GM21360 (cell line): ENCODE measurements around the gene SIGLEC12.

Experiments
- ATAC-seq: cut with Tn5 transposase; IDR thresholded peaks from one replicate; pipeline ENCODE4 v1.9.1; 2021; ENCODE audit warnings: mild to moderate bottlenecking, moderate library complexity; ENCODE audit not compliant: unreplicated experiment

Gene SIGLEC12

DNA sequence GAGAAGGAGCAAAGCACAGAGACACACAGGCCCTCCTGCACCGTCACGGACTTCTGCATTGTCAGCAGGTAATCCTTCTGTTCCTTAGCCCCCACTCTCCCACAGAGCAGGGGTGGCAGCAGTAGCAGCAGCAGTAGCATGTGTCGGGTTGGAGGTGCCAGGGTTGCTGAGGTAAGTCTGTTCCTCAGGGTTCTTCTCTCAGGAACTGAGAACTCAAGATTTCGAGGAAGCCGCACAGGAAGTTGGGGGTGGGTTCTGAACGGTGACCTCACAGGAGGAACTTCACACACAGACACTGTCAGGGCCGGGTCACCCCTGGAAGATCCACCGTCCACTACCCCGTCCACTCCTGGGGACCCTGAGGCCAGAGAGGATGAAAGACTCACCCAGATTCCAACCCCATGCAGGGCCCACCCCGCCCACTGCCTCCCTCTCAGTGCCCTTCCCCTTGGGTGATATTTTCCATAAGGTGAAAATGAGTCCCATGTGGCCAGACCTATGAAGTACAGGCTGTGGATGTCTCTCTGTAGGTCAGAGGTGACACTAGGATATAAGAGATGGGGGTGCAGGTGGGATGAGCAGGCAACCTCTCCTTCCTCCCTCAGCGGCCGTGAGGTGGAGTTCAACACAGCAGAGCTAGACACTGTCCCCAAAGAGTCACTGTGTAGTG lies at the start of gene SIGLEC12:
Gene SIGLEC12, minus strand, starts transcription at position 207 of the 670 bp plus-strand sequence. Its CDS starts 67 bp downstream, at position 140.
- ATAC-seq: no peak

GRCh38 chr19:51550848-51551672 lies 49.5 kb upstream of the SIGLEC12 start:
- no peak for ATAC-seq

GRCh38 chr19:51549533-51550324 lies 48.1 kb upstream of the SIGLEC12 start:
- no peak for ATAC-seq

DNA sequence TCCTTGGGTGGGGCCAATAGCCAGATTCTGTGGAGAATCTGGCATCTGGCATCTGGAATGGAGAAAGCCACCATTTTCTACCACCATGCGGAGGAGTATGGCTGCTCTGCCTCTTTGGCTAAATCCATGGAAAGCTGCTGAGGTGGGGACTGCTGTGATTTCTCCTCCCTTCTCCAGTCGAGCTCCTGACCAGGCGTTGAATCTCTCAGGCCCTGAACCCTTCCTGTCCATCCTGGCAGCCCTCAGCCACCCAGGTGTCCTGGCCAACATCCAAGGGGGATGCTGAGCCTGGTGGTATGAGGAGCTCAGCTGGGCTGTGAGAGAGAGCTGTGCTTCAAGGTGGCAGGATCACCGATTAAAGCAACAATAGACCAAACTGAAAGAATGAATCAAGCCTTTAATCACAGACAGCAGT lies 47.3 kb upstream of the SIGLEC12 start:
- ATAC-seq: no peak

GRCh38 chr19:51548213-51548651 lies 46.6 kb upstream of the SIGLEC12 start:
- no peak for ATAC-seq

DNA sequence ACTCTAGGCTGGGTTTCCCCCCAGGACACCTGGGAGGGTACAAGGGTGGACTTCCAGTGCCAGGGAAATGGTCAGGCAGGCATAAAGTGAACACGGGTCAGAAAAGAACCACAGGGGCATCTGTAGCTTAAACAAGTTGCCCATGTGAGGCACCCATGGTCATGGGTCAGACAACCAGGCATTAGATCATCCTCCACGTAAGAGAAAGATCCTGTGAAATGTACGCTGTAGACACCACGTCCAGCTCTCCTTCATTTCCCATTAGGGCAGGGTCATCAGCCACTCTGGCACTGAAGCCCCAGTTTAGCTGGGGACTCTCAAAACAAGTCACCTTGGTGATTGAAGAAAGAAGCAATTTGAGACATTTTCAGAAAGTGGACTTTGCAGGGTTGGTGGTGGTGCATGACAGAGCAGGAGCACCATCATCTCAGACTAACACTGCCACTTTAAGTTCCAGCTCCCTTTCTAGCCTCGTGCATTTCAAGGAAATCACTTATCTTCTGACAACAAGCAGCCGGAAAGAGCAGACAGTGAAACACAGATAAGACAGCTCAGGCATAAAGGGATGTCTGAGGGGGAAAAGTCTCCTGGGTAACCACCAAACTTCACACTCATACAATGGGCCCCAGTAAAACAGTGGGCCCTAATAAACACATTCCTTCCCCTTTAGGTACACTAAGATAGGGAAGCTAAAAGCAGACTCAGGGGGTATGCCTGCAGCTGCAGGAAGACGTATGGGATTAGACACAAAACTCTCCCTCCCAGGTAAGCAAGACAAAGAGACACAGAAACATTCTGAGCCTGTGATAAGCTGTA lies 46.0 kb upstream of the SIGLEC12 start:
- ATAC-seq: no peak

GRCh38 chr19:51546650-51547396 lies 45.2 kb upstream of the SIGLEC12 start:
- ATAC-seq: no peak

- ATAC-seq: no peak
These were observed 44.6 kb upstream of the SIGLEC12 start for GRCh38 chr19:51546107-51546649.

- no peak for ATAC-seq
These were observed 42.4 kb upstream of the SIGLEC12 start for GRCh38 chr19:51544038-51544437.

- no peak for ATAC-seq
These were observed 41.1 kb upstream of the SIGLEC12 start for GRCh38 chr19:51542699-51543098.

- ATAC-seq: no peak
These were observed 40.1 kb upstream of the SIGLEC12 start for GRCh38 chr19:51541458-51542357.

DNA sequence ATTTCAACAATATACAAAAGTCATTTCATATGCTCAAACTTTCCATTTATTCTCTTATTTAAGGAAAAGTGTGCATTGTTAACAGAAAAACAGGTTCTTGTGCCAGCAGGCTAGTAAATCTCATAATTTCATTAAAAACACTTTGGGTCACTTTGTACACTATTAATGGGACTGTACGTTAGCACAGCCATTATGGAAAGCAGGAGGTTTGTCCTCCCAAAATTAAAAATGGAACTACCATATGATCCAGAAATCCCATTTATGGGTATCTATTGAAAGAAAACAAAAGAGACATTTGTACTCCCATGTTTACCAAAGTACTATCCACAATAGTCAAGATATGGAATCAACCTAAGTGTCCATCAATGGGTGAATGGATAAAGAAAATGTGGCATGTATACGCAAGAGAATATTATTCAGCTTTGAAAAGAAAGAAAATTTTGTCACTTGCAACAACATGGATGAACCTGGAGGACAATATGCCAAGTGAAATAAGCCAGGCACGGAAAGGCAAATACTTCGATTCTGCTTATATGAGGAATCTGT lies 38.3 kb upstream of the SIGLEC12 start:
- ATAC-seq: no peak

GRCh38 chr19:51535535-51535934 lies 33.9 kb upstream of the SIGLEC12 start:
- ATAC-seq: no peak

DNA sequence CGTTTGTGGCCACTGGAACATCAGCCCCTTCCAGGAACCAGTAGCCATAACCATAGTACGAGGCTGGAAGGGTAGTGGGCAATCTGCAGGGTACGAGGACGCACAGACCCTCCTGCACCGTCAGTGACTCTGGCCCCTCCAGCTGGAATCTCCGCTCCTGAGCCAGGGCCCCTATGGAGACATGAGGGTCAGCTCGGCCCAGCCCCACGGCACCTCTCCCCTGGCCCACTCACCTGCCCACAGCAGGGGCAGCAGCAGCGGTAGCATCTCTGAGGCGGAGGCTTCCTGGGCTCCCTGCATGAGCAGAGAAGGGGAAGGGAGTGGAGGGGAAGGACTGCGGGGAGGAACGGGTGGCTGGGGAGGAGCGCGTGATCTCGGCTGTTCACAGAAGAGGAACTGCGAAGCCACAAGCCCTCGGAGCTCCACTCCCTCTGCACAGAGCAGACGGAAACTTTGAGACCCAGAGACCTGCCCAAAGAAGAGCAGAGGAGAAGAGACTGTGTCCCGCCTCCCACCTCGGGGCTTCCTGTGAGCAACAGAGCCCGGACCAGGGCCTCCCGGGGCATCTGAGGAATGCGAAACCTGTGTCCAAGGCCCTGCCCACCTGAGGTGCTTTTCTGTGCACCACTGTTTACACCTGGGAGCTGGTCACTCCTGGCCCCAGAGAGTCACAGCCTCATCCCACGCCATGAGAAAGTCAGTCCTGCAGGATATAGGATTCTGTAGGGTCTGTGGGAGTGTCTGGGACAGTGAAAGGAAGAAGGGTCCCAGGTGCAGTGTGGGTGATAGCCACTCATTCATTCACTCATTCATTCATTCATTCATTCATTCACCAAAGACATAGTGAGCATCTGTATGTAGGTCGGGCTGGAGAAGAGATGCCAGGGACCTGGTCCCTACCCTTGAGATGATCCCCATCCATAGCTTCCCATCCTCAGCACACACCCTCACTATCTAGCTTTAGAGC lies 30.0 kb upstream of the SIGLEC12 start, which contains the start of gene SIGLEC6:
Gene SIGLEC6, minus strand, starts transcription at position 322 of the 967 bp plus-strand sequence. Its CDS starts 22 bp downstream, at position 300.
- ATAC-seq: no peak

DNA sequence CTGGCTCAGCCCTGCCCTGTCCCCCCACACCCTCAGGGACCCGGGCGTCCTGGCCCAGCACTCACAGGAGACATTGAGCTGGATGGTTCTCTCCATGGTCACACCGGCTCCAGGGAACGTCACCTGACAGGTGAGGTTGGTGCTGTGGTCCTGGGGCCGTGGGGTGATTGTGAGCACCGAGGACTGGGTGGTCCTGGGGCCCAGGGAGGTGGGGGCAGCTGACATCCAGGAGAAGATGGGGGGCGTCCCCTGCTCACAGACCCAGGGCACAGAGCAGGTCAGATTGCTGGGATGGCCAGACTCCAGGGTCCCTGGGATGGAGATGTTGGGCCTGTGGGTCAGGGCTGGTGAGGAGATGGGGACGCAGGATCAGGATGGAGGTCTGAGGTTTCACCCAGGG lies 29.0 kb upstream of the SIGLEC12 start:
- no peak for ATAC-seq

- no peak for ATAC-seq
These were observed 27.7 kb upstream of the SIGLEC12 start for GRCh38 chr19:51529301-51529700.

DNA sequence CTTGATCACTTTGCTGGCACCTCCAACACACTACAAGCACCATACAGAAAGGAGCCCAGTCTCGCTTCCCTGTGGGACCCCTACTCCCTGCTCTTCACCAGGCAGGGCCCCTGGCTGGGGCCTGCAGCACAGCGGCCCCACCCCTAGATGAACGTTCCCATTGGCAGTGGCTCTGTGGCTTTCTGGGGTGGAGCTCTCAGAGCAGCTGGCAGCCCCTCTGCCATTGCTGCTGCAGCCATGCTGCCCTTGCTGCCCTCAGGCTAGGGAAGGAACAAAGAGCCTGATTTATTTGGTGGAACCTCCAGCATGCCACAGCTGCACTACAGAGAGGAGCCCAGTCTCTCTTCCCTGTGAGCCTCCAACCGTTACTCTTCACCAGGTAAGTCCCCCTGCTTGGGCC lies 24.1 kb upstream of the SIGLEC12 start:
- ATAC-seq: no peak
